SW 1271 (cell line): Measurements from ENCODE around the gene ANKRD66.
"Not testable (repeated sequence)": the region's sequence is repeated elsewhere in the genome, so short reads cannot be mapped to it uniquely, and the experiment has no call there.

Experiments
- DNase-seq, 2 experiments: peaks; one replicate each; lab custom pipeline; 2025; lab: John Stamatoyannopoulos, UW

Gene ANKRD66

GRCh38 chr6:46755865-46756264, 9.1 kb downstream of the ANKRD66 start:
- DNase-seq = no peak

- DNase-seq = no peak
These were observed 9.9 kb downstream of the ANKRD66 start for GRCh38 chr6:46756469-46757213.

- DNase-seq = no peak
These were observed 10.5 kb downstream of the ANKRD66 start for GRCh38 chr6:46757214-46757596.

- no peak for DNase-seq
These were observed 12.4 kb downstream of the ANKRD66 start for GRCh38 chr6:46758960-46759753.

- no peak for DNase-seq
These were observed 14.2 kb downstream of the ANKRD66 start for GRCh38 chr6:46760925-46761324.

- DNase-seq = no peak
These were observed 16.7 kb downstream of the ANKRD66 start for GRCh38 chr6:46763466-46763865.

- DNase-seq = not testable (repeated sequence)
These were observed 17.5 kb downstream of the ANKRD66 start for GRCh38 chr6:46764280-46764679.

- no peak for DNase-seq
These were observed 18.2 kb downstream of the ANKRD66 start for GRCh38 chr6:46764961-46765360.

GRCh38 chr6:46772016-46772415, 25.3 kb downstream of the ANKRD66 start:
- DNase-seq = no peak

GRCh38 chr6:46772762-46773161, 26.0 kb downstream of the ANKRD66 start:
- no peak for DNase-seq

GRCh38 chr6:46773201-46773855, 26.6 kb downstream of the ANKRD66 start:
- no peak for DNase-seq

- DNase-seq = not testable (repeated sequence)
These were observed 28.0 kb downstream of the ANKRD66 start for GRCh38 chr6:46774736-46775135.

GRCh38 chr6:46776070-46776712, 29.5 kb downstream of the ANKRD66 start:
- DNase-seq = no peak

GRCh38 chr6:46777476-46778346, 31.0 kb downstream of the ANKRD66 start:
- no peak for DNase-seq

GRCh38 chr6:46781478-46782378, 35.0 kb downstream of the ANKRD66 start:
- peak in 1 of 2 experiments; percentile 56 for DNase-seq

GRCh38 chr6:46784535-46784934, 37.8 kb downstream of the ANKRD66 start:
- no peak for DNase-seq

- no peak for DNase-seq
These were observed 41.3 kb downstream of the ANKRD66 start for GRCh38 chr6:46787871-46788540.

GRCh38 chr6:46788791-46789190, 42.1 kb downstream of the ANKRD66 start:
- no peak for DNase-seq
